Glomerular visceral epithelial cell (primary cell): ENCODE results near the gene IGDCC3.

Experiments used
- DNase-seq: peaks from one replicate; pipeline ENCODE4 v3.0.0-alpha.2; 2016; ENCODE audit errors: extremely low spot score

Gene IGDCC3

DNA sequence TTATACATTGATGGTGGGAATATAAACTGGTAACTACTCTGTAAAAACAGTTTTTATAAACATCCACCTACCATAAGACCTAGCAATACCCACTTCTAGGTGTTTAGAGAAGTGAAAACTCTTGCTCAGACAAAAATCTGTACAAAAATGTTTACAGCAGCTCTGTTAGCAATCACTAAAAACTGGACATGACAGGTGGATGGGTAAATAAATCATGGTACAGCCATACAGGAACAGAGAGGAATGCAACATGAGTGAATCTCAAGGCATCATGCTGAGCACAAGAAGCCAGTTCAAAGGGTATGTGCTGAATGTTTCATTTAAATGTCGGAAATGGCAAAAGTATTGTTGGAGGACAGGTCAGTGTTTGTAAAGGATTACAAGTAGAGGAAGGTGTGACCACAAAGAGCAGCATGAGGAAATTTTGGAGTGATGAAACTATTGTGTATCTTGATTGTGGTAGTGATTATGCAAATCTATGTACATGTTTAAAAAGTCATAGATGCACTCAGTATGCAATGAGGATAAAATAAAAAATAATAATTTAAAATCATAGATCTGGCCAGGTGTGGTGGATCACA, 84.8 kb downstream of the IGDCC3 start:
- no peak for DNase-seq

DNA sequence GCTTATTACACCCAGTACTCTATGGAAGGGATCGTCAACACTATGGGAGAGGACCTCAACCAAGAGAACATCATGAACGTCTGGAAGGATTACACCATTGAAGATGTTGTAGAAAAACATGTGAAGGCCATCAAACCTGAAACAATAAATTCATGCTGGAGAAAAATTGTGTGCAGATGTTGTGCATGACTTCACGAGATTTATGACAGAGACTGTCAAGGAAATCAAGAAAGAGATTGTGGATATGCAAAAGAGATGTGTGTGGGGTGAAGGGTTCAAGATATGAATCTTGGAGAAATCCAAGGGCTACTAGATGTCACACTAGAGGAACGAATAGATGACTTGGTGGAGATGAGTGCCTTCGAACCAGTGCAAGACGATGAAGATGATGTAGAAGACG, 87.6 kb downstream of the IGDCC3 start:
- DNase-seq: no peak

DNA sequence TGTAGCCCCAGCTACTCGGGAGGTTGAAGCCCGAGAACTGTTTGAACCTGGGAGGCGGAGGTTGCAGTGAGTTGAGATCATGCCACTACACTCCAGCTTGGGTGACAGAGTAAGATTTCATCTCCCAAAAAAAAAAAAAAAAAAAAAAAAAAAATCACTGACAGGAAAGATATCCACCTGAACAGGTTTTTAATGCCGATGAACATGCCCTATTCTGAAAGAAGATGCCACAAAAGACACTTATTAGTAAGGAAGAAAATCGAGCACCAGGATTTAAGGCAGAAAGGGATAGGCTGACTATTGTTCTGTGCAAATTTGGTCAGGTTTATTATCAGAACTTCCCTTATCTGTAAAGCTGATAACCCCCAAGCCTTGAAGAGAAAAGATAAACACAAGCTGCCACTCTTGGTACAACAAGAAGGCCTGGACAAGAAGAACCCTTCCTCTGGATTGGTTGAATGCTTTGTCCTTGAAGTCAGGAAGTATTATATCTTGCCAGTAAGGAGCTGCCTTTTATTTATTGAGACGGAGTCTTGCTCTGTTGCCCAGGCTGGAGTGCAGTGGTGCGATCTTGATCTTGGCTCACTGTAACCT, 88.4 kb downstream of the IGDCC3 start:
- no peak for DNase-seq

DNA sequence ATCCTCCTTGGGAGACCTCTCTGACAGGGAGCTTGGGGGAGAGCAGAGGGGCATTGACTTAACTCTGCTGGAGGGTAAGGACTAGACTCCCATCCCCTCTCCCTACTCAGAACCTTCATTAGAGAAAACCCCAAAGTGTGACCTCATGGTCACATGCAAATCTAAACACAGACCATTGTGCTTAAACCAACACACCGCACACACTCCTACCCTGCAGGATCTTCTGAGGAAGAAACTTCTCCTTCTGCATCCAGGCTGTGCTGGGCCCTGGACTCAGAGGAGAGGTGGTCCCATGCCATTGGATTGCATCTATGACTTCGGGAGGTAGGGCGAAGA, 90.3 kb downstream of the IGDCC3 start:
- DNase-seq: peak; percentile 5

DNA sequence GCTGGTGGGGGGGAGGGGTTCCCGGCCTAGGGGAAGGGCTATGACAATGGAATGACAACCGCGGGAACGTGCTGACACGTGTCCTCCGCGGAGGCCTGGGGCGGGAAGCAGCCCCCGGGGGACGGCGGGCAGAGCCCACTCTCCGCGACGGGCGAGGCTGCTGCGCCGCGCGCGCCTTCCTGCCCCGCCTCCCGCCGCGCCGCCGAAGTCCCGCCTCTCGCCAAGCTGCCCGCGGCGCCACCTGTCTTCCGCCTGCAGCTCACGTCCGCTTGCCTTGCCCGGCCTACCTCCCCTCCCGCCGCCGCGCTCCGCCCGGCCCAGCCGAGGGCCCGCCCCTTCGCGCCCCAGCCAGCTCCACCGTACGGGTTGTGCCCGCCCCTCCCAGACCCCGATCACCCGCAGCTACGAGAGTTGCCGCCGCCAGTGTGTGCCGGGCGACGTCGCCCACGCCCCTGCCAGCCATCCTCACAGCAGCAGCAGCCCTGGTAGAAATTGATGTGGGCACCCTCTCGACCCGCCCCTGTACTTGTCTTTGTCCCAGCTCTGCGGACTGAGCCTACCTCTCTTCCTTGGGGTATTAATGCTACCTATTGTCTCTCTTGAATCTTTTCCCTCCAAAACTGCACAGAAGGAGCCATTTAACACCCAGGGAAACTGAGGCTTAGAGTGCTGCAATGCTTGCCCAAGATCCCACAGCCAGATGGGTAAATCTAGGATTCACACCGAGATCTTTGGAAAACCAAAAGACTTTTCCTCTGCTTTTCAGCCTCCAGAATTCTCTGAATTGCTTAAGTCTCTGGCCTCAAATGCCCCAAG, 90.9 kb downstream of the IGDCC3 start, which contains the start of gene PARP16:
PARP16 (minus strand) TSS at position 180 of the 816 bp plus-strand sequence. CDS start 457 bp downstream, outside the sequence.
- DNase-seq: peak; percentile 92

DNA sequence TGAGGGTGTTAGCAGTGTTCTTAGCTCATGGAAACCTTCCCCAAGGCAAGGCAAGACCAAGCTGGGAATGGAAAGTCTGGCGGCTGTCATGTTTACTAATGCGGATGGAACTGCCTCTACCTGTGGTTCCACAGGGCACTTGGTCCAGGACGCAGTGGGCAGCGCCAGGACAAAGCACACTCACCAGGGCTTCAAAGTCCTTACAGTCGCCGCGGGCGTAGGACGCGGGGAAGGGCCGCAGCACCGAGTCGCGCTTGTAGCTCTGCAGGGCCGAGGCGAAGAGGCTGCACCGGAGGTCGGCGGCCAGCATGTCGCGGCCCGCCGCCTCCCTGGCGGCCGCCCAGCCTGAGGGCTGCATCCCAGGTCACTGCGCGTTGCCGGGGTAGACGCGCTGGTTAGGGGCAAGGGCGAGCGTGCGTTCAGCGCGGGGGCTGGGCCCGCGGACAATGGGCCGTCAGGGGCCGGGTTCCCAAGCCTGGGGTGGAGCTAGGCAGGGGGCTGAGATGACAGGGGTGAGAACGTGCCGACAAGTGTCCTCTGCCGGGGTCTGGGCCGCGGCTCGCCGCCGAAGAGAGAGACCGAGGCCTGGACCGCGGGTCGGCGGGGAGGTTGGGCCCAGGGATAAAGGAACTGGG, 91.6 kb downstream of the IGDCC3 start:
- no peak for DNase-seq

DNA sequence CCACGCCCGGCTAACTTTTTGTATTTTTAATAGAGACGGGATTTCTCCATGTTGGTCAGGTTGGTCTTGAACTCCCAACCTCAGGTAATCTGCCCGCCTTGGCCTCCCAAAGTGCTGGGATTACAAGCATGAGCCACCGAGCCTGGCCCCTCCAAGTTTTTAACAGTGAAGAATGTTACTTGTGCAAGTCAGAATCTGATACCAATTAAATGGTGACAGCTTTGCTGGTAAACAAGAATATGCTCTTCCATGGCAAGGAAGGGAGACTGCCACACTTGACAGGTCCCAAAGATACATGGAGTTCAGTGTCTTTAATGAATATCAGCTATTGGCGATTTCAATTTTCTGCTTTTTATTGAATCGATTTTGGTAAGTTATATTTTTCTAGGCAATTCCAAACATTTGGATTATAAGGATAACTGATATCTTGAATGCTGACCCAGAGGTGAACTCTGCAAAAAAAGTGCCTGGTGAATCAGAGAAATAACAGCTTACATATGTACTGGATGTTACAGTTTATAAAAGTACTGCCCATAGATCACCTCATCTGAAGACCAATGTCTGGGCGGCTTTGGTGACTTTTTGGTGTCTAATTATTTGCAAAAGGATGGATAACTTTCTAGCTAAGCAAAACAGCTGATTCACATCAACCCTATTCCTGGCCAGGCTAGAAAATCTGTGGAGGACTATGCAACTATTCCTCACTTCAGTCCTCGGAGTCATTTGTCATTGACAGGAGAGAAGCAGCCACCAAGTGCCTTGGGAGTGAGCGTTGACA, 92.3 kb downstream of the IGDCC3 start:
- DNase-seq: no peak

DNA sequence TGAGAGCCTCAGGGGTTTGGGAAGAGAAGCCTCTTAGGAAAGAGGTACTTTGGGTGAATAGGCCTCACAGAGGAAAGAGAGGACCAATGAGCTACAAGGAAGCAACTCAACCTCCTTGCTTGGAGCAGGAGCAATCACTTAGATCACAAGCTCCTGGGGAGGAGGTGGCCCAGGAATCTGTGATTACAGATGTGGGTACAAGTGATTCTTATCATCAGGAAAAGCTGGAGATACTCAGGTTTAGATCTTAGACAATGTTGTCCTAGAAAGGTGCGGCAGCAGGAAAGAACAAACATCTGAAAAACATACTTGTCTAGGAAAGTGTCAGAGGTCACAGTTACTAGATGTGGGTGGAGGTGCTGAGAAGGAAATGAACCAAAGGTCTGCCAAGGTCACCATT, 99.3 kb downstream of the IGDCC3 start:
- DNase-seq: no peak
